Measurements from ENCODE around the gene OPRL1. TPM values are rescaled to one million over a fixed set of nuclear protein-coding genes. Genes with fewer than 3 reads are reported as not detected.
A peak's percentile ranks its signal among the peaks of the same experiment; 100 is the strongest.

OPRL1 gene
- total RNA-seq, 1 experiment from 2014 or later = 0.51 TPM

DNA sequence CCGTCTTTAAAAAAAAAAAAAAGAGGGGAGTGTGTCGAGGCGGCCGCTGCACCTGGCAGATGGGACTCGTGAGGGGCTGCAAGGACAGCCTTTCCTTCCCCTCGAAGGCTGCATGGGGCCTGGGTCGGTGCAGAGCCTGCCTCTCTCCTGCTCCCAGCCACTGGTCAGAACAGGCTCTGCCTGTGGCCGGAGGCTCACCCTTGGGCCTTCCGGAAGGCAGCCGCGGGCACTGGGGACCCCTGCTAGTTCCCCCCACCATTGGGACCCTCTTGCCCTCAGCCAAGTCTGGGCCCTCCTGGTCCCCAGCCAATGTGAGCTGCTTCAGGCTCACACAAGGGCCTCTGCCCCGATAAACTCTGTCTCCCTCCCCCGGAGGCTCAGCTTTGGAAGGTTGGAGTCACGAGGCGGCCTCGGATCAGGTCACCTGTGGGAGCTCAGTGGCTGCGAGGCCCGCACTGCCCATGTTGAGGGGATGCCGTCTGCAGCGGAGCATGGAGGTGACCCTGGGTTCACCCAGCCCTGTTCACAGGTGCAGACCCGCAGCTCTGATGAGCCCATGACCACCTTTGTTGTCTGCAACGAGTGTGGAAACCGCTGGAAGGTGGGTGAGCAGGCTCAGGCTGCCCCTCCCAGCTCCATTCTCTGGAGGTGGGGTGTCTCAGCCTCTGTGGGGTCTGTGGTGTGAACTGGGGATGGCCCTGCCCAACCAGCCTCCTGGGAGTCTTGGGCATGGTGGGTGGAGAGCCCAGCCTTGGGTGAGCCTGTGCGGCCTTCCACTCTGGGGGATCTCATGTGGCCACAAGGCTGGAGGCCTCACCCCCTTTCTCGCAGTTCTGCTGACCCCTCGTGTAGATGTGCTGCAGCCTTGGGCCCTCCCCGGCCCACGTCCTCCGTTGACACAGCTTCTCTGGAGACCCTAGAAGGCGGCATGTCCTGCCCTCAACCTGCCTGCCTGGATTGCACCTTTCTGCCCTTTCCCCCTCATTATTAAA is 8.2 kb upstream of the OPRL1 start:
- DNase-seq (ENCODE audit: low read depth) = no peak

DNA sequence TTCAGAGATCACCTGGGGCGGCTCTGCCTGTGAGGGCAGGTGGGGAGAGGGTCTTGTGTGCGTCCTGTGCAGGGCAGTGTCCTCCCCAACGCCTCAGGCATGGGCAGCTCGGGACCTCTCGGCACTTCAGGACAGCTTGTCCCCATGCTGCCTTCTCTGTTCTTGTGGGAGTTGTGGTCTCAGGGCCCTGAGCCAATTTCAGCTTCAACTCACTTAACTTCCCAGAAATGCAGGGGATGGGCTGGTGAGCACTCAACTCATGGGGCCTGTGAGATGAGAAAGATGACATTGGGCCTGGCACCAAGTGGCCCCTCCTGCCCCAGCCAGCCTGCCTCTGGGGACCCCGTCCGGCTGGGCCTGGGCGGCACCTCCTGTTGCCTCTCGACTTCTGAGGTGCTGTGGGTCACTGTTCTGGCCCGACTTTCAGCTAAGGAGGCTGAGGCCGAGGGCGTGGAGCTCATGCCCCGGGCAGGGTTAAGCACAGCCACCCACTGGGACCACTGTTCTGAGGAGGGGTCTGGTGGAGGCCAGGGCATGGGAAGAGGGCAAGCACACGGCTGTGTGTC is 7.3 kb upstream of the OPRL1 start:
- DNase-seq (ENCODE audit: low read depth) = no peak

DNA sequence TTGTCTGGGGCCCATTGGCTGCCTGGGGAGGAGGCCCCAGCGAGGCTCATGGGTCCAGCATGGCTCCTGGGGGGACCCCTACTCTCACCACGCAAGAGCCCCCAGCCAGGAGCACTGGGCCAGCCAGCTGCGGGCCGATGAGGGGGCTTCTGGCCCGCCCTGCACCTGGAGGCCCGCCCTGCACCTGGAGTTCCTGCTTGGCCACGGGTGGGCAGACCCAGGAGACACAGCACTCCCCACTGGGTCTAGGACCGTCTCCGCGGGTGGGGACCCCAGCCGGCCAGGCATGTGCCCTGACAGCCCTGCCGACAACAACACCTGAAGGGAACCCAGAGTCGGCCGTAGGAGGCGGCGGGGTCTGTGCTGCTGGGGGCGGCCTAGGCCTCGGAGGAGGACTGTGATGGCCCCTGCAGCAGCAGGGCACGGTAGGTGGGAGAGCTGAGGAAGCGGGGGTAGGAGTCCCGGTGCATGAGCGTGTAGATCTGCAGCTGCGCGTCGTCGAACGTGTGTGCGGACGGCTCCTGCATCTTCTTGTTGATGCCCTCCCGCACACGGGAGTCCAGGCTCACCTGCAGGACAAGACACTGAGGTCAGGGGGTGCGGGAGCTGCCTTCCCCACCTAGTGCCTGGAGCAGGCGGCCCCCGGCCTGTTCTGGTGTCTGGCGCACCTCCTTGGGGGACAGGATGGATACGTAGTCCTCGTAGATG is 6.3 kb upstream of the OPRL1 start:
- DNase-seq (ENCODE audit: low read depth) = no peak

- DNase-seq (ENCODE audit: low read depth) = no peak
Observed at GRCh38 chr20:64074184-64074789, 5.6 kb upstream of the OPRL1 start.

GRCh38 chr20:64074963-64075362 is 4.9 kb upstream of the OPRL1 start:
- no peak for DNase-seq (ENCODE audit: low read depth)

DNA sequence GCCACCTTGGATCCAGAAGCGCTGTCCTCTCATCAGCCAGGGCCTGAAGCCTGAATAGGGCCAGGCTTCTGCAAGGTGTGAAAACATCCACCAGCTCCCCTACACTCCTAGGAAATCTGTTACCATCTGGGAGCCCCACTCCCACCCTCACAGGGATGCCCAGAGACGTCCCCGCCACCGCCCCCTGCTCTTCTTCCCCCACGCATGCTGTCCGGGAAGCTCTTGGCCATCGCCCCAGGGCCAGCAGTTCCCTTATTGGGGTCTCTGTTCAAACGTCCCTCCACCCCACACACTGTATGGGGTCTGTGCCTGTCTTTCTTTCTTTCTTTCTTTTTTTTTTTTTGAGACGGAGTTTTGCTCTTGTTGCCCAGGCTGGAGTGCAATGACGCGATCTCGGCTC is 4.3 kb upstream of the OPRL1 start:
- DNase-seq (ENCODE audit: low read depth) = no peak

DNA sequence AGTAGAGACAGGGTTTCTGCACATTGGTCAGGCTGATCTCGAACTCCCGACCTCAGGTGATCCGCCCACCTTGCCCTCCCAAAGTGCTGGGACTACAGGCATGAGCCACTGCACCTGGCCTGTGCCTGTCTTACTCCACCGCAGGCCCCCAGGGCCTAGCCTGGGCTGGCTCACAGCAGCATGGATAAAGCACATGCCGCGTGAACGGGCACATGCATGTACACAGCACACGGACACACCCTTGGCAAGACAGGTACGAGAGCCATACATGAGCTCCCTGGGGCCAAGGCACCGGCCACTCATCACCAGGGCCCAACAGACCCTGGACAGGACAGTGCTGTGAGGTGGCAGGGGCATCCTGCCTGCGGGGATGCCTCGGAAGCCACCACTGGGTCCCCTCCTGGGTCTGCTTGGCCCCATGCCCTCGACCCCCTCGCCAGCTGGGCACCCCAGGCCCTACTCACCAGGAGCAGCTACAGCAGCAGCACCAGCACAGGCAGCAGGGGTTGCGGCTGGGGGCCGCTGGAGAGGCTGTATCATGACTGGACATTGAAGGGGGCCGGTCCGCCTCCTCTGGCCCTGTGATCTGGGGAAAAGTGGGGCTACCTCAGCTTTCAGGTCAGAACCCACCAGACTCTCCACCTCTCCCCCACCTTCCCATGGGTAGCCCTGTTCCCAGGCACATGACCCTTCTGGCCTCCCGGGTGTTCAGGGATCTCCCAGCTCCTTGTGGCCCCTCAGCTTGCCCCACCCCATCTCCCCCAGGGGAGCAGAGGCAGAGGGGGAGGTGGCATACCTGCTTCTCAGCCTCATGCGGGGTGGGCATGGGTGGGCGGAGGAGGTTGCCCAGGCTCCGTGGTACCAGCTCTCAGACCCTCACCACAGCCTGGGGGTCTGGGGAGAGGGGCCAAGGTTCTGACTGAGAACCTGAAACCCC is 3.6 kb upstream of the OPRL1 start:
- DNase-seq (ENCODE audit: low read depth) = no peak

GRCh38 chr20:64077094-64077493 is 2.8 kb upstream of the OPRL1 start:
- DNase-seq (ENCODE audit: low read depth) = no peak

GRCh38 chr20:64077541-64077875 is 2.4 kb upstream of the OPRL1 start:
- no peak for DNase-seq (ENCODE audit: low read depth)

GRCh38 chr20:64077876-64078551 is 1.9 kb upstream of the OPRL1 start:
- no peak for DNase-seq (ENCODE audit: low read depth)

DNA sequence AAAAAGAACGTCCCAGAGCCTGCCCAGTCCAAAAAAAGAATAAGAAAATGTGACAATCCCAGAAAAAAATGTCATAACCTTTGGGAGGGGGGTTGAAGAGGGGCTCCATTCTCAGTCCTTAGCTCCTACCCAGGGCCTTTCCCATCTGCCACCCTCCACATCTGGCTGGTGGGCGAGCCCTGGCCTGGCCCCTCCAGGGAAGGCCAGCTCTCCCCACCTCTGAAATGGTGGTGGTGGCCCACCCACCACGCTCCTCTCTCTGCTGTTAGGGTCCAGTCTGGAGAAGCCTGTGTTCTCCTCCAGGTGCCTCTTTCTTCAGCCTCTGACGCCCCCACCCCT is 979 bp upstream of the OPRL1 start:
- DNase-seq (ENCODE audit: low read depth) = no peak

DNA sequence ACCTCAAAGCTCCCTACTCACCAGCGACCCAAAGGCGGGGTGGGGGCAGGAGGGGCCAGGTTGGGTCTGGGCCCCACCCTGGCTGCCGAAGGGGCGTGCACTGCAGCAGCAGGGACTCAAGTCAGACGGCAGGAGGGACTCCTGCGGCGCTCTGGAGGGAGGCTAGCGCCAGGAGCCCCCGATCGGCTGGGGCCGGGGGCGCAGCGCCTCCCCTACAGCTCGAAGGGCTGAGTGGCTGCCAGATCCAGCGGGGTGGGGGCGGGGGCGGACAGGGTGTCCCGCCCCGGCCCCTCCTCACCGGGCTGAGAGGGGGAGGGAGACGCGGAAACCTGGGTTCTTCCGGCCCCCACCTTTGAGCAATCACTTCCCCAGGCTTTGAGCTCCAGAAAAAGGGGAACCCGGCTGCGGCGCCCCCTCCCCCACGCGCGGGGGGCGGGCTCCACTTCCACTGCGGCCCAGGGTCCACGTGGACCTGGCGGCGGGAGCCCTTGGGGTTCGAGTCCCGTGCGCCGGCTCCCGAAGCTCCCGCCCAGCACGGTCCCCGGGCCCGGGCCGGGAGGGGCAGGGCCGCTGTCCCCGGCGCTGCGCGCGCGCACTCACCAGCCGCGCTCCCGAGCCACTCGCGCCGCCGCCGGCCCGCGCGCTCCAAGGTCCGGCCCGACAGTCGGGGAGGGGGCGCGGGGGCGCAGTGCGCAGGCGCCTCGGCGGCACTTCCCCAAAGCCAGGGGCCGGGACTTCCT is 439 bp upstream of the OPRL1 start, which contains the start of gene RGS19:
RGS19 (minus strand) TSS at position 246 of the 740 bp plus-strand sequence. CDS start 2,632 bp downstream, outside the sequence.
- DNase-seq (ENCODE audit: low read depth) = peak; percentile 83

DNA sequence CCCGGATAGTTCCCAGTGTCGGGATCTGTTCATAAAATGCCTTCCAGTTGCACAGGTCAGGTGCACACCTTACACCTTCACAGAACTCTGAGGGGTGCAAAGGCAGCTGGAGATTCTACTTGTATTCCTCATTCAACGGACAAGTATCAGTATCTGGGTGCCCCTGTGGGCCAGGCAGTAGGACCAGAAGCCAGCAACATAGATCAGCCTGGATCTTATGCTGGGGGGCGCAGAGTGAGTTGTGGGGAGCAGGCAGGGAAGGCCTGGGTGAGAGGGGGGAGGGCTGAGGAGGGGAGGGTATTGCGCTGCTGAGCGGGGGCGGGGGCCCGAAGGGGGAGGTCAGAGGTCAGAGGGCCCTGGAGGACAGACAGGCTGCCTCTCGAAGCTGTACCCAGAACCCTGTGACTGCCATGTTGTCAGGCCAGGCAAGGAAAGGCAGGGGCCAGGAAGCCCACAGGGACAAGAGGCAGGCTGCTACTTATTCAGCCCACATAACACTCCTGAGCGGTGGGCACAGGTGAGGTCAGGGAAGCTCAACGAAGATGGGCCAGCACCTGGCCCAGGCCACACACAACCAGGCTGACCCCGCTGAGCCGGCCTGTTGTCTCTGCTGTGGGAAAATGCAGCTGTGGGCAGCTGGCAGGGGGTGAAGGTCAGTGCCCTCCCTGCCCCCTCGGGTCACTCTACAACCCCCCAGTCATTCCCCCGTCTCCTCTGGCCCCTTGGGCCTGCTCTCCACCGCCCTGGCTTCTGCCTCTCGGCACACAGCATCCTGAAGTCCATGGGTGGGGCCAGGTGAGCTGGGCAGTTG is 1.1 kb downstream of the OPRL1 start:
- no peak for DNase-seq (ENCODE audit: low read depth)

- DNase-seq (ENCODE audit: low read depth) = no peak
Observed at GRCh38 chr20:64081624-64081964, 1.7 kb downstream of the OPRL1 start.

- DNase-seq (ENCODE audit: low read depth) = no peak
Observed at GRCh38 chr20:64082126-64082731, 2.3 kb downstream of the OPRL1 start.

DNA sequence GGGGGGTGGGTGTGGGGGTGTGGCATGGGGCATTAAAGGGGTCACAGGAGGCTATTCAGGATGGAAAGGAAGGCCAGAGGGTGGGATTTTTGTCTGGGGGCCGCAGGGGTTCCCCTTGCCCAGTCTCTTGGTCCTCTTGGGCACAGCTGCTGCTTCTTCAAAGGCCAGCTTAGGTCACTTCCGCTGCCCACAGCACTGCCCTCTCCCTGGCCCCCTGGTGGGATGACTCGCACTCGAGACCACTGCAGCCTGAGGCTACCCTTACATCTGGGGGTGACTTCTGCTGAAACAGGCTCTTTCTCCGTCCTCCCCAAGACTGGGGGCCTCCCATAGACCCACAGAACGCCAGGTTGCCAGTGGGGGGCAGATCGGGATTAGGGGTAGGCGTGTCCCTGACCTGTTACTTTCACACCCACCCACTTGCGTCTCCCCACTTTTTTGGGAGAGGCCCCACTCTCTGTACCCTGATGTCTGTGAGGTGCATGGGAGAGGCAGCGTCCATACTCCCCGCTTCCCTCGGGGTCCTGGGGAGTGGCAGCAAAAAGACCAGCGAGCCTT is 3.0 kb downstream of the OPRL1 start:
- peak; percentile 33 for DNase-seq (ENCODE audit: low read depth)

DNA sequence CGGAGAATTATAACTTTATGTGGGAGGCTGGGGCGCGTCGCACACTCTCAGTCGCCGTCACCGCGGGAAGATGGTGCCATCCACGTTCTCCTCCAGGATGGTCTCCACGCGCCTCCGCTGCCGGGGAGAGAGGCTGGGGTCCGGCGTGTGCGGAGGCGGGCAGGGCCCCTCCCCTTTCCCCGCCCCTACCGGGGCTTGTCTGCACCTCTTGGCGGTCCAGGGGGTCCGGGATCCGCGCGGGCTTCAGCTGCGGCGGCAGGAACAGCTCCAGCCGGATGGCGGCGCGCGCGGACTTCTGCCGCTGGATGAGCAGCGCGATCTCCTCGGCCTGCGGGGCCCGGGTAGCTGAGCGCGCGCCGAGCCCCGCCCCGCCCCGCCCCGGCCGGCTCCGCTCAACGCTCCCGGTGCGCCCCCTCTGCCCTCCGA is 3.5 kb downstream of the OPRL1 start:
- DNase-seq (ENCODE audit: low read depth) = peak; percentile 87

All from Daoy (cell line).